GM19023 (cell line): ENCODE measurements around the gene YTHDF1.
"Not testable (repeated sequence)": the region's sequence is repeated elsewhere in the genome, so short reads cannot be mapped to it uniquely, and the experiment has no call there.

Experiments
- ATAC-seq: cut with Tn5 transposase; IDR thresholded peaks from one replicate; pipeline ENCODE4 v1.9.1; 2021; ENCODE audit warnings: mild to moderate bottlenecking, moderate library complexity; ENCODE audit not compliant: unreplicated experiment

YTHDF1 gene

DNA sequence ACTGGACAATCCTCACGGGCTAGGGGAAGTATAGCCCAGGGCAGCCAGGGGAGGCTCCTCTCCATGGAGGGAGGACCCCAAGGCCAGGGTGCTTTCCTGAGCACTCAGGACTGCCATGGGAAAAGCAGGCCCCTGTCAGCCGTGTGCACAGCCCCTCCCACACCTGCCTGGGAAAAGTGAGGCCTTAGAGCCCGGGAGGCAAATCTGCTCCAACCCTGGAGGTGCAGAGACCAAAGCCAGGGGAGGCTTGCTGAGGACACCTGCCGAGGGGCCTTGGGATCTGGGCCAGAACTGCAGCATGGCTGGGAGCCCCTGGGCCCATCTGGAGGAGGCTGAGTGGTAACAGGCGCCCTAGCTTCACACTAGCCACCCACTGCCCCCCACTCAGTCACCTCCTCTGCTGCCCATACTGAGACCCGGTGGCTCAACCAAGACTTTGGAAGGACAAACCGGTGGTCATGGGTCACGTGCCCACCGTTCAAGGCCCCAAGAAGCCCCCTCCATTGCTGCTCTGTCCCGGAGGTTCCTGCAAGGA lies 55.2 kb downstream of the YTHDF1 start:
- ATAC-seq, result no peak

DNA sequence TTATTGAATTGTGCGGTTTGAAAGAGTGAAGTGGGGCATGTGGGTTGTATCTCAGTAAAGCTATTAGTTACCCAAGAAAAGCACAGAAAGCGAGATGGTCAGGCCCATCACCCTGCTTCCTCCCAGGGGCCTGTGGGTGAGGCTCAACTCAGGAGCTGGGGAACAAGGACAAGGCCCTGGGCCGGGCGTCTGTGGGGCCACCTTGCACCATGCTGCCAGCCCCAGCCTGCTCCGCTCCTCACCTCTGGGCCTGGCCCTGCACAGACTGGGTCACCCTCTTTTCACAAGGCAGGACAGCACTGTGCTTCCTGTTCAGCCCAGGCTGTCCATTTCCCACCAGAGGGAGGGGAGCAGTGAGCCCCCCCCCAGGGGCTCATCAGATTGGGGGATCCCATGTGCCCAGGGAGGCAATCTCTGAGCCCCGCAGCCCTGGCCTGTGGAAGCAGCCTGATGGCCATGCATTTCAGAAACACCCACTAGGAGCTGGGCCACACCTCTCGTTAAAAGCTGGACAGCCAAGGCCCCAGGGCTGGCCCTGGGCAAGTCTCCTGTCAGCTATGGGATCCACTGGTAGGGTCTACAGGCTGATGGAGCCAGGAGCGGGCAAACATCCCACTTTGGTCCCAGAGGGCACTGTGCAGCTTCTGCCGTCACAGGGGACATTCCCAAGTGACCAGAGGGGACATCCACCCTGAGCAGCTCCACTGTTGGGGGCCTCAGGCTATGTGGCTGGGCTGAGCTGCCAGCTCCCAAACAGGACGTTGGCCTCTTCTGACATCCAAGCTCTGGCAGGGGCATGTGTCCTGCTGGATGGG lies 55.9 kb downstream of the YTHDF1 start:
- ATAC-seq, result no peak

DNA sequence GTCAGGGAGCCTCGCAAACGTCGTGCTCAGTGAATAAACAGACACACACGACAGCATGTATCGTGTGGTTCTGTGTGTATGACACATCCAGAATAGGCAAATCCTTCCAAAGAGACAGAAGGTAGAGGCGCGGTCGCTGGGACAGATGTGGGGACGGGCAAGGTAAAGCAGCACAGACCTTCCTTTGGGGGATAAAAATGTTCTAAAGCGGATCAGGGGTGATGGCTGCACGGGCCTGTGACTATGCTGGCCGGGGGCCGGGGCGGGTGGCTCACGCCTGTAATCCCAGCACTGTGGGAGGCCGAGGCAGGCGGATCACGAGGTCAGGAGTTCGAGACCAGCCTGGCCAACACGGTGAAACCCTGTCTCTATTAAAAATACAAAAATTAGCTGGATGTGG lies 56.7 kb downstream of the YTHDF1 start:
- ATAC-seq, result not testable (repeated sequence)

DNA sequence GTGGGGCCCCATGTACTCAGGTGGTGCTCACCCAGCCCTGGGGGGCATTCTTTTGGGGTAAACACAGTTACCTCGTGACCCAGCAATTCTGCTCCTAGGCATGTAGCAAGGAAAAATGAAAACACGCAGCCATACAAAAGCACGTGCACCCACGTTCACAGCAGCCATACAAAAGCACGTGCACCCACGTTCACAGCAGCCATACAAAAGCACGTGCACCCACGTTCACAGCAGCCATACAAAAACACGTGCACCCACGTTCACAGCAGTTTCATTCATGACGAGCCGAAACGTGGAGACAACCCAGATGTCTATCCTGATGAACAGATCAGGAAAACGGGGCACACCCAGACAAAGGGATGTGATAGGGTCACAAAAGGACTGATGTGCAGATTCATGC lies 57.1 kb downstream of the YTHDF1 start:
- ATAC-seq, result no peak

DNA sequence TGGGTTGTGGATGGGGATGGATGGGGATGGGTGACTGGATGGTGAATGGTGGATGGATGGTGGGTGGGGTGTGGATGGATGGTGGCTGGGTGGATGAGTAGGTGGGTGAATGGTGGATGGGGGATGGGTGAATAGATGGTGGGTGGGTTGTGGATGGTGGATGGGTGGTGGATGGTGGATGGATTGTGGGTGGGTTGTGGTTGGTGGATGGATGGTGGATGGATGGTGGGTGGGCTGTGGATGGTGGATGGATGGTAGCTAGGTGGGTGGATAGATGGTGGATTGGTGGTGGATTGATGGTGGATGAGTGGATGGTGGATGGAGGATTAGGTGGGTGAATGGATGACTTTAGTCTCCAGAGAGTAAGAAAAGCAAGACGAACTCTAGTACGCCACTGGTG lies 57.6 kb downstream of the YTHDF1 start:
- ATAC-seq, result no peak

DNA sequence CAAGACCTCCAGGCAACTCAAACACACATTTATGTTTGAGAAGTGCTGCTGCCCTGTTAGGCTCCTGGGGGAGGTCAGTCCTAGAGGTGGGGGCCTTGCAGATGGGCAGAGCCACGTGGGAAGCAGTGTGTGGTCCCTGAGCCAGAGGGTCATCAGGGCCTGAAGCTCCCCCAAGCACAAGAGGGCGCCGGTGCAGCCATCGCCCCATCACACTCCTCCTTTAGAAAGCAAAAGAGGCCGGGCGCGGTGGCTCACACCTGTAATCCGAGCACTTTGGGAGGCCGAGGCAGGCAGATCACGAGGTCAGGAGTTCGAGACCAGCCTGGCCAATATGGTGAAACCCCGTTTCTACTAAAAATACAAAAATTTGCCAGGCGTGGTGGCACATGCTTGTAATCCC lies 58.5 kb downstream of the YTHDF1 start:
- ATAC-seq, result not testable (repeated sequence)

DNA sequence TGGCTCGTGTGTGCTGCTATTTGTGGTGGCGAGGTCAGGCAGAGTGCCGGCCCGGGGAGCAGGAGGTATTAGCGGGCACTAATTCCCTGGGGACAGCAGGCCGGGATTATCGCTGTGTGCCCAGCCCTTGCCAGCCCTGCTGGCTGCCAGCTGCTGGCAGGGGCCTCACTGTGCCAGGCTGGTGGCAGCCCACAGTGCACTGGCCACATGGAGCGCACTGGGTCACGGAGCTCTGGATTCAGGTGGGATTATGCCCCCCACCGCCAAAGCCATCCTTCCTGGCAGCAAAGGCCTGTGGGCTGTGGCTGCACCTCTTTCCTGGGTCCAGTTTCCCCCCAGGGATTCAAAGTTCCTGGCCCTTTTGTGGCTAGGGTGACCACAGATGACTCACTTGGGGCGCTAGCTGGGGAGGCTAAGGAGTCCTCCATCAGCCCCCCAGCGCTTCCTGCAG lies 59.7 kb downstream of the YTHDF1 start:
- ATAC-seq, result no peak

DNA sequence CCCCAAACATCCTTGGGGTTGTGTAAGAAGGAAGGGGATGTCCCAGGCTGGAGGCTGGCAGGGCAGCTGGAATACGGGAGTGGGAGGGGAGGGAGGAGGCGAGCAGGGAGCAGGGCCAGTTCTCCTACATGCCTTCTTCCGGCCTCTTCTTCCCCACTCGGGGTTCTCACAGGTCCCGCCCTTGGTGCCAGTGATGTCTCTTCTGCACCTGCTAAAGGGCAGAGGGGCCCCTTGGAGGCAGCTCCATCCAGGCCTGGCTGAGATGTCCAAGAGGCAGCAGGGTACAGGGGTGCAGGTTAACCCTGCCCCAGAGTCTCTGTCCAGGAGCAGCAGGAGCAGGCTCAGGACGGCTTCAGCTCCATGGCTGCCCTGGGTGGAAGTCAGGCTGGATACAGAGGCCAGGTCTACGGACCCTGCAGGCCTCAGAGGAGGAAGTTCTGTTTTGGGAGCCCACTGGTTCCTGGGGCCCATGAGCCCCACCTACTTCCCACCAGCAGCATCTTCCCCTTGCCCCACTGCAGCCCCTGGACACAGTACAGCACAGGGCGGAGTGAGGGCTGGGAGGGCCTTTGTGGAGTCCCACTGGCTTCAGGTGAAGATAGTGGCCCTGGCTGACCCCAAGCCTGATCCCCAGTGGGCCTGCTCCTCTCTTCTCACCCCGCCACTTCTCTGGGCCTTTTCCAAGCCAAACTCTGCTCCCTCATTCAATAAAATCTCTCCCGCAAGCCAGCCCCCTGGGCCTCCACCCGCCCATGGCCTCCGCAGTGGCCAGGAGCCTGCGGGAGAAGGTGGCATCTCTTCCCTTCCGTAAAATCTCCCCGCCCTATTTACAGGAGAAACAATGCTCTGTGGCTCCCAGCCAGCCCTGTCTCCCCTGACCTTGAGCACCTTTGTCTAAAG lies 60.4 kb downstream of the YTHDF1 start:
- ATAC-seq, result no peak

DNA sequence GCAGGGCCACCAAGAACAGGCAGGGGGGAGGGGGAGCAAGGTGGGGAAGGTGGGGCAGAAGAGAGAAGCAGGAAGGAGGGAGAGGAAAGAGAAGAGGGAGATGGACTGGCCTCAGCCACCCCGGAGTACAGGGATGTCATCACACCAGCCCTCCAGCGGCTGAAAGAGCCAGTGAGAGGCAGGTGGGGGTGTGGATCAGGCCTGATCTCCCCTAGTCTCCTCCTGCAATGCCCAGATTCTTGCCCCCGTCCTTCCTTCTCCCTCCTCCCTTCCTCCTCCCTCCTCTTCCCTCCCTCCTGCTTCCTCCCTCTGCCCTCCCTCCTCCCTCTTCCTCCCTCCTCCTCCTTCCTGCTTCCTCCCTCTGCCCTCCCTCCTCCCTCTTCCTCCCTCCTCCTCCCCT lies 61.5 kb downstream of the YTHDF1 start:
- ATAC-seq, result no peak

DNA sequence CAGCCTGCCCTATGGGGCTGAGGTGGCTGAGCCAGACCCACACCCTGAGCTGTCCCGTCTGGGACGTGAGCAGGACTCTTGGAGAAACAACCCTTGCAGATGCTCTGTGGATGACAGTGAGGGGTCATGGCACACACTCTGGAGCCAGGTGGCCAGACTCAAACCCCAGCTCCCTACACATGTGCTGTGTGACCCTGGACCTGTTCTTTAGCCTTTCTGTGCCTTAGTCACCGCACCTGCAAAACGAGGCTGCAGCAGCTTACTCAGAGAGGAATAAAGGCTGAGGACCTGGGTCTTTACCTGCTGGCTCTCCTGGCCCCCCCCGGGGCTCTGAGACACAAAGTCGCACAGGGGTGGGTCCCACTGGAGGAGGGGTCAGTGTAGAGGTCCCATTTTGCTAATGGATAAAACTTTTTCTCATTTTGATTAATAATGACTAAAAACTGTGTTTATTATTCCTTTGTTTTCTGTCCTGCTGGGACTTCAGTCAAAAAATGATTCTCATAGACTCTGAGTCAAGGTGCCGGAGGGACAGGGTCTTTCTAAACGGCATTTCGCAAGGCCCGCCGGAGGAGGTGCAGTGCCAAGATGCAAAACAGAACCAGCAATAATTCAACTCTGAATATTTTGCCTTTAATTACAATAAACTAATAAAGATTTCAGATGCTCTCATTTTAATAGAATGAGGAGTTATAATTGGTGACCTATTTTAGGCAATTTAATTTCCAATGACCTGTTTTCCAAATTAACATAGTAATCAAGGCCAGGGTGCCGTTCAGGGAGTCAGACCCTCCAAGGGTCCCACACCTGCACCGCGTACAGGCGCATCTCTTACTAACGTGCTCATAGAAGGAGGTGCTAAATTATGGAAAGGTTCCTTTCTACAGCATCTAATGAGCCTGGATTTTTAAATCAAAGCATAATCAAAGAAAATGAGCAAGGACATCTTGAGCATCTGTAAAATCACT lies 62.4 kb downstream of the YTHDF1 start:
- ATAC-seq, result no peak

DNA sequence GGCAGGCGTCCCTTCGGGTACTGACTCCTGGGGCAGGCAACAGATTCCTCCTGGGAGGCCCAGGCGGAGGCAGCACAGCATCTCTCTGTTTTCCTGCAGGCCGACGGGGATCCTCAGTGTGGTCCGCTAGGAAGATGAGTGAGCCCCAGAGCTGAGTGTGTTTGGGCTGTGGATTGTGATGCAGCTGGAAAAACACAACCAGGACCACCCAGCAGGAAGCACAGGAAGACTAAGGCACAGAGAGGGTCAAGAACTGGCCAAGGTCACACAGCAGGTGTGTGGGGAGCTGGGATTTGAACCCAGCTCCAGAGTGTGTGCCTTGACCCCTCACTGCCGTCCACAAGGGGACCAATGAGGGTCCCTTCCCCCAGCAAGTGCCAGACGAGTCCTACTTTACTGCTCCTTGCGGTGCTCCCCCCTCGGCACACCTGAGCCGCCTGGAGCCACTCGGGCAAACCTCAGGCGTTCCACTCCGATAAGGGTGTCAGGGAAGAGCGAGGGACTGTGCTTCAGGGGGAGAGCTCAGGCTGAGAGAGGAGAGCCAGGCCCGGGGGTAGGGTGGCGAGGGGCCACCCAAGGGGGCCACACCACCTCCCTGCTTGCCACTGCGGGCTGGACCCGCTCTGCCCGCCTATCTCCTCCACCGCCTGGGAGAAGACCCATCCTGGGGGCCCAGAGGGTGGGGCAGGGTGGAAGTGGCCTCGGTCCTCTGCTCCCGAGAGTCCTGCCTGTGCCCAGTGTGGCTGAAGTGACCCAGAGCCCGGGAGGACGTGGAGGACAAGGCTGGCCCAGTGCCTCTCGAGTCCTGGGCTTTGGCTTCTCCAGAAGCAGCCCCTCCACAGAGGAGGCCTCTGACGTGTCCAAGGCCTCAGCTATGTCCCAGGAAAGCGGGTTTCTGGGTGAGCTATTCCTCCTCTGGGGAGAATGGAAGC lies 63.3 kb downstream of the YTHDF1 start:
- no peak for ATAC-seq

DNA sequence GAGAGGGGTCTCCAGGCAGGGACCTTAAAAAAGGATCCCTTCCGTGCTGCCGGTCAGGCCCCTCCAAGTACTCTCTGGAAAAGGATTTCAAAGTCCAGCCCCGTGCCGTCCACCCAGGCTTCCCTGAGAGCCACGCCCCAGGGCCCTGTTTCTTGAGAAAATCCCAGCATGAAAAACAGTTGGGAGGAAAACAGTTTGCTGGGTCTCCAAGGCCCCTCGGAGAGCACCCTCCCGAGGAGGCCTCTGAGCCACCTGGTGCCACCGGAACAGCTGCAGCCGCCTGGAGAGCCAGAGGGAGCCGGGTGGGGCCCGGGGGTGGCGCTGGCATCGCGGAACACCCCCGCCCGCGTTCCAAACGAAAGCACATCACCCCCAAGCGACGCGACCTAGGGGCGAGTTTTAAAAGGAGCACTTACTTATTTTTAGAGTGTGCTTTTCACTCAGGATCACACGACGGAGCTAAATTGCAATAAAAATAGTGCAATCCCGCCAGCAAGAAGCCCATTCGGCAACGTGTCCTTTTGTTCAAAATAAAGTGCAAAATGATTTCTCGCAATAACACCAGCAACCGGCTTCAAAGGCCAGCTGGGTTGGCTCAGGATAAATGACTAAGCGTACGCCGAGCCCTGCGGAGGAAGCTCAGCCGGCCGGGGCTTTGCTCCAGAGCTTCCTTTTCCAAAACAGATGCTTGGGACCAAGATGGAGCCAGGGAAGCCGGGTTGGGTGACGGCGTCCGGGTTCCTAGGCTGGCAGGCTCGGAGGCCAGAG lies 64.2 kb downstream of the YTHDF1 start:
- ATAC-seq, result no peak

DNA sequence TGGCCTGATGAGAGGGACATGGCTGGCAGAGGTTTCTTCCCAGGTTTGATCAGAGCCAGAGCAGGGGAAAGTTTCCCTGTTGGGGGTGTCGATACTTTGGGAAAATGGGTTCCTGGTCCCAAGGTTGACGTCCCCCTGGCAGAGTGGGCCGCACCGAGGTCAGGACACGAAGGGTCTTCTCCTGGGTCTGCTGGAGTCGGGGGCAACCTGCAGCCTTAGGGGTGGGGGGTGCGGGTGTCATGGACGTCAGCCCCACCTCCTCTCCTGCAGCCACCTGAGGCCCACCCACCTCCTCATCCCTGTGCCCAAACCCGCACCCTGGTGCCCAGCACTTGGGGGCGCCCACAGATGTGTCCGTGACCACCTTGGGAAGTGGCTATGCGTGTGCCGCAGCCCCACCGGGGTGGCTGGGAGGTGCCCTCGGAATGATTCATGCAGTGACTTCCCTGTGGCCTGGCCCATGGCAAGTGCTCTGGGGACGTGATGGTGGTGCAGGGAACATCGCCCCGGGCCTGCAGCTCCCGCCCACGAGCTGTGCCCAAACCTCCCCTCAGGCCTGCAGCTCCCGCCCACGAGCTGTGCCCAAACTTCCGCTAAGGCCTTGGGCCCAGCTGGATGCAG lies 64.9 kb downstream of the YTHDF1 start:
- no peak for ATAC-seq

DNA sequence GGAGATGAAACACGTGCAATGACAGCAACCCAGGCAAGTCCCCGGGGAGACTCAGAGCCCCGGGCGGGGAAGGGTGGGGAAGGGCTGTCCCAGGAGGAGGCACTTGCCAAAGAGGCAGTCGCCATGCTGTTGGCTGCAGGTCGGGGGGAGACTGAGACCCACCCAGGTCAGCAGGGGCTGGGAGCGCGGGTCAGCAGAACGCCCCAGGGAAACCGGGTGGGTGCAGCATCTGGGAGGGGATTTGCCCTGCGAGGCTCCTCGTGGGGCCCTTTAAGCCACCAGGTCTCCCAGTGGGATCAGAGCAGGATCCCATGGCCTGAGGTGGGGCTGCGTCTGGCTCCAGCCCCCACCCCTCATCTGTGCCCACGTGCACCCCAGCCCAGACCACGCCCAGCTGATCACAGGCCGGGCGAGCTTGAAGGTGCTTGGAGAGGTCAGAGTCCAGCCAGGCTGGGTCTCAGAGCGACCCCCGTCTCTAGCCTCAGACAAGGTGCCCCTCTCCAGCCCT lies 65.5 kb downstream of the YTHDF1 start:
- ATAC-seq, result no peak

DNA sequence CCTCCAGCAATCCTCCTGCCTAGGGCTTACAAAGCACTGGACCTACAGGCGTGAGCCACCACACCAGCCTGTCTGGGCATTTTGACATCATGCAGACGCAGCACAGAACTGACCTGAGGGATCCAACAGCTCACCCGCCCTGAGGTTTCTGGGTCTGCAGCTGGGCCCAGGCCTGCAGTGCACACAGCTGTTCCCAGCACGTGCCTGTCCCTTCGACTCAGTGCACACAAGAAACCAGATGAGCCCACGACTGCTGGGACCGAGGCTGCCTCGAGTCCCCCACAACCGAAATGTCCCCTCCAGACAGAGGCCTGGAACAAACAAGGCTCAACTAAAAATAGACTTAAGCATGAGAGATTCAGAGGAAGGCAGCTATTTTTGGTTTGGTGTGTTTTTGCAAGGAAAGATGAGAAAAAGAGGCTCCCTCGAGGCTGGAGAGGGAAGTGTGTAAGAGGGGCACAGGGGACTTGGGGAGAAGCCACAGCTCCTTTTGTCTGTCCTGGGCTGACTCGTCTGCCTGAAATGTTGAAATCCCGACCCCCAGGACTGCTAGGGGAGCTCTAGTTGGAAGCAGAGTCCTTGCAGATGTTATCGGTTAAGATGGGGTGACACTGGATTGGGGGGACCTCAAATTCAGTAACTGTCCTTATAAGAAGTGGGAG lies 66.3 kb downstream of the YTHDF1 start:
- no peak for ATAC-seq

DNA sequence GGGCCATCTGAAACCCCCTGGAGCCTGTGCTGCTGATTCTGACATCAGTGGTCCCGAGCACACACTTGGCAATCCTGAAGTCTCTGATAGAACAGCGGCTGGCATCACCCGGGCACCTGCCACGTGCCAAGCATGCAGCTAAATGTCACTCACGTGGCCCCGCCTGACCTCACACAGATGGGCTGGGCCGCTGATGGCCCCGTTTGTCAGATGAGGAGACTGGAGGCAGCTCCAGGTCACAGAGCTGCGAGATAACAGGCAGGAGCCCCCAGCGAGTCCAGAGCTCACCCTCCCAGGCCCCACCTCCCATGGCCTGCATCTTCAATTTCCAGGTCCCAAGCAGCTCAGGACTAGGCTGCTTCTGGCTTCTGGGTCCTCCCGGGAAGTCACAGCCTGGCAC lies 67.2 kb downstream of the YTHDF1 start:
- ATAC-seq, result no peak

DNA sequence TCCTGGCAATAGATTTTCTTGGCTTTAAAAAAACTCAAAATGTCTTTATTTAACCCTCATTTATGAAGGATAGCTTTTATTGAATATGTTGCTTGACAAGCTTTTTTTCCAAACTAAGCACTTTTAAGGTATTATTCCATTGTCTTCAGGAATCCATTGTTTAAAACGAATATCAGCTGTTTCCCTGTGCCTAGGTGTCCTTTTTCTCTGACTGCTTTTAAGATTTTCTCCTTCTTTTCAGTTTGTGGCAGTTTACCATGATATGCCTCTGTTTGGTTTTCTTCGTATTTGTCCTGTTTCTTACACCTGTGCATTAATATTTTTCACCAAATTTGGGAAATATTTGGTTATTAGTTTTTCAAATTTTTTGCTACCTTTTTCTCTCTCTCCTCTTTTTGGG lies 68.4 kb downstream of the YTHDF1 start:
- no peak for ATAC-seq
